GM12878 (cell line): Measurements from ENCODE around the gene CREB3L1.

Experiments used
- CBX3 ChIP-seq: fragments of 200-600 bp; sonication (generic); IDR thresholded peaks from 2 replicates; pipeline ENCODE4 v1.6.1; 2016; ENCODE audit warnings: low read depth, borderline replicate concordance
- CEBPB ChIP-seq, 2 experiments: fragments of 150-350 bp in 1 of 2; IDR thresholded peaks; 2 replicates each; pipeline ENCODE4 v1.6.1; 2012 to 2014; ENCODE audit warnings: low read depth in 2 of 2, low read length in 2 of 2, borderline replicate concordance in 1 of 2, inconsistent platforms in 1 of 2
- ETV6 ChIP-seq, 2 experiments: fragments of 450-650 bp in 1 of 2; IDR thresholded peaks in 1 of 2; conservative IDR thresholded peaks in 1 of 2; 2 replicates each; pipeline ENCODE4 v1.6.1; 2014; ENCODE audit warnings: antibody characterized with exemption in 1 of 2, borderline replicate concordance in 1 of 2, low read depth in 1 of 2, mild to moderate bottlenecking in 1 of 2, moderate library complexity in 1 of 2
- EZH2 ChIP-seq: IDR thresholded peaks from 2 replicates; pipeline ENCODE4 v1.6.1; 2012; ENCODE audit warnings: low read depth, mild to moderate bottlenecking, control low read depth, inconsistent platforms, low read length, borderline replicate concordance; ENCODE audit not compliant: control insufficient read depth
- JUND ChIP-seq: IDR thresholded peaks from 2 replicates; pipeline ENCODE4 v1.6.1; 2012; ENCODE audit warnings: low read depth, mild to moderate bottlenecking, low read length, improper control_type of control experiment, moderate library complexity
- TF ChIP-seq, protein P1 (sequence below), 3 experiments: IDR thresholded peaks in 2 of 3; conservative IDR thresholded peaks in 1 of 3; 2 replicates each; pipeline ENCODE4 v1.5.1; 2011; ENCODE audit warnings: low read depth in 3 of 3, low read length in 3 of 3, mild to moderate bottlenecking in 3 of 3, control low read depth in 2 of 3, moderate library complexity in 2 of 3, inconsistent platforms in 1 of 3, mixed read lengths in 1 of 3; ENCODE audit not compliant: control insufficient read depth in 2 of 3, insufficient read depth in 1 of 3; ENCODE audit errors: extremely low read depth in 1 of 3
- TF ChIP-seq, protein P2 (sequence below): fragments of 450-650 bp; IDR thresholded peaks from 2 replicates; pipeline ENCODE4 v1.6.1; 2016; ENCODE audit warnings: mild to moderate bottlenecking
- TF ChIP-seq, protein P3 (sequence below): IDR thresholded peaks from 2 replicates; pipeline ENCODE4 v1.6.1; 2012; ENCODE audit warnings: low read depth, low read length, improper control_type of control experiment

DNA sequence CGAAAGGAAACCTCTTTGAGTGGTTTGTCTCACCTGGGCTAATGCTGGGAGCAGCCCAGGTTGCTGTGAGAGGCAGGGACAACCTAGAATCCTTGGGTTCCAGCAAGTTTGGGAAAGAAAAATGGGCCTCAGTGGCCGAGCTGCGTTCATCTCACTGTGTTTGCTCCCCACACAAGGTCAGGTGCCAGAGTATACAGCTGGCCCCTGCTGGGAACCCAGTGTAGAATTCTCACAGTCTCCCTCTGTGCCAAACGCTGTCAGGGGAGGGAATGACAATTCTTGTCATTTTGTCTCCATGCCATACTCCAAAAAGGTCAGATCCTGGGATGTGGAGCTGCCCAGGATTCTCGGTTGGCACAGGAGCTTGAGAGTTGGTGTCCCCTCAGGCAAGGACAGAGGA is 74.1 kb downstream of the CREB3L1 start:
- no peak for TF ChIP-seq CBX3
- TF ChIP-seq, protein P1, sequence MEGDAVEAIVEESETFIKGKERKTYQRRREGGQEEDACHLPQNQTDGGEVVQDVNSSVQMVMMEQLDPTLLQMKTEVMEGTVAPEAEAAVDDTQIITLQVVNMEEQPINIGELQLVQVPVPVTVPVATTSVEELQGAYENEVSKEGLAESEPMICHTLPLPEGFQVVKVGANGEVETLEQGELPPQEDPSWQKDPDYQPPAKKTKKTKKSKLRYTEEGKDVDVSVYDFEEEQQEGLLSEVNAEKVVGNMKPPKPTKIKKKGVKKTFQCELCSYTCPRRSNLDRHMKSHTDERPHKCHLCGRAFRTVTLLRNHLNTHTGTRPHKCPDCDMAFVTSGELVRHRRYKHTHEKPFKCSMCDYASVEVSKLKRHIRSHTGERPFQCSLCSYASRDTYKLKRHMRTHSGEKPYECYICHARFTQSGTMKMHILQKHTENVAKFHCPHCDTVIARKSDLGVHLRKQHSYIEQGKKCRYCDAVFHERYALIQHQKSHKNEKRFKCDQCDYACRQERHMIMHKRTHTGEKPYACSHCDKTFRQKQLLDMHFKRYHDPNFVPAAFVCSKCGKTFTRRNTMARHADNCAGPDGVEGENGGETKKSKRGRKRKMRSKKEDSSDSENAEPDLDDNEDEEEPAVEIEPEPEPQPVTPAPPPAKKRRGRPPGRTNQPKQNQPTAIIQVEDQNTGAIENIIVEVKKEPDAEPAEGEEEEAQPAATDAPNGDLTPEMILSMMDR (IDR thresholded peaks at IDR 0.05 in 2 of 3, conservative IDR thresholded peaks at IDR 0.05 in 1 of 3; ENCODE audit: control insufficient read depth in 2 of 3, extremely low read depth in 1 of 3, insufficient read depth in 1 of 3, low read depth in 3 of 3, low read length in 3 of 3) = no peak
- no peak for TF ChIP-seq JUND
- TF ChIP-seq EZH2 = no peak
- TF ChIP-seq, protein P2, sequence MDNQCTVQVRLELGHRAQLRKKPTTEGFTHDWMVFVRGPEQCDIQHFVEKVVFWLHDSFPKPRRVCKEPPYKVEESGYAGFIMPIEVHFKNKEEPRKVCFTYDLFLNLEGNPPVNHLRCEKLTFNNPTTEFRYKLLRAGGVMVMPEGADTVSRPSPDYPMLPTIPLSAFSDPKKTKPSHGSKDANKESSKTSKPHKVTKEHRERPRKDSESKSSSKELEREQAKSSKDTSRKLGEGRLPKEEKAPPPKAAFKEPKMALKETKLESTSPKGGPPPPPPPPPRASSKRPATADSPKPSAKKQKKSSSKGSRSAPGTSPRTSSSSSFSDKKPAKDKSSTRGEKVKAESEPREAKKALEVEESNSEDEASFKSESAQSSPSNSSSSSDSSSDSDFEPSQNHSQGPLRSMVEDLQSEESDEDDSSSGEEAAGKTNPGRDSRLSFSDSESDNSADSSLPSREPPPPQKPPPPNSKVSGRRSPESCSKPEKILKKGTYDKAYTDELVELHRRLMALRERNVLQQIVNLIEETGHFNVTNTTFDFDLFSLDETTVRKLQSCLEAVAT = no peak
- TF ChIP-seq CEBPB (IDR thresholded peaks at IDR 0.05; ENCODE audit: borderline replicate concordance in 1 of 2, low read depth in 2 of 2, low read length in 2 of 2) = no peak
- TF ChIP-seq, protein P3, sequence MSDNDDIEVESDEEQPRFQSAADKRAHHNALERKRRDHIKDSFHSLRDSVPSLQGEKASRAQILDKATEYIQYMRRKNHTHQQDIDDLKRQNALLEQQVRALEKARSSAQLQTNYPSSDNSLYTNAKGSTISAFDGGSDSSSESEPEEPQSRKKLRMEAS = no peak
- no peak for TF ChIP-seq ETV6 (conservative IDR thresholded peaks at IDR 0.05 in 1 of 2, IDR thresholded peaks at IDR 0.05 in 1 of 2; ENCODE audit: borderline replicate concordance in 1 of 2, low read depth in 1 of 2)
